ENCODE measurements around the gene CRCP. TPM values are rescaled to one million over a fixed set of nuclear protein-coding genes. Genes with fewer than 3 reads are reported as not detected.

CRCP gene
- total and polyA plus RNA-seq, 10 of the 15 experiments (the other 5 are each of a cell fraction or from before 2014, with no cell fraction given), result 12.4 to 33.8 (median 29.1) TPM

DNA sequence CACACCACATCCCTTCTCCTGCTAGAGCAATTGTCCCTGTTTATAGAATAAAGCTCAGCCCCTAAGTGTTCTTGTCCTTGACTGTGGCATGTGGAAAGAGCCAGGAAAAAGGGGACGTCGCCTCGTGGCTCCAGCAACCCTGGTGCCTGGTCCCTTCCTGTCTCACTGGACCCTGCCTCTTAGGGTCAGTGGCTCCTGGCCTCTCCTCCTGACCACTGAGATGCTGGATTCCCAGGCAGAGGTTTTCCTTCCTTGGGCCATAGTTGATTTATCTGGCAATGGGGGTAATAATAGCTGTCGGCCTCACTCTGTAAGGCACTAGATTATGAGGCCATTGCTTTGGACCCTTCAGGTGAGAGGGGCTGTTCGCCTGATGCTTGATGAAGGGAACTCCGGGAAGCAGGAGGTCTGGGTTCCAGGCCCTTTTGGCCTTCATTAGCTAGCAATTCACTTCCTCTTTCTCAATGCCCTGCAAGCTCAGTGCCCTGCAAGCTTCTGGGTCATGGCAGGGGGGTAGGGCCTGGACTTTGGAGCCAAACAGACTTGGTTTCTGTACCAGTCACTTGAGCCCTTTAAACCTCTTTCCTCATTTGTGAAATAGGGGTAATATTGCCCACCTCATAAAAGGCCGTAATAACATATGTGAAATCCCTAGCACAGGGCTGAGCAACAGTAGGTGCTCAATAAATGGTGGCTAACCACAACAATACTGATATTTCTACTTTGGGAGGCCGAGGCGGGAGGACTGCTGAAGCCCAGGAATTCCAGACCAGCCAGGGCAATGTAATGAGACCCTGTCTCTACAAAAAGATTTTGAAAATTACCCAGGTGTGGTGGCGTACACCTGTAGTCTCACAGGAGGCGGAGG lies 38.0 kb upstream of the CRCP start:
- CTCF ChIA-PET, result no interaction called here
- Histone ChIP-seq H2AFZ (ENCODE audit: control insufficient read depth, low read depth, low read length) (peak overlapping the region; percentile 95), H3K9ac (ENCODE audit: control insufficient read depth, insufficient read depth, low read length) (peak overlapping the region; percentile 84), H3K4me2 (ENCODE audit: control insufficient read depth, insufficient read depth) (peak overlapping the region; percentile 99), H3K27me3 (replicated peaks in 1 of 2; ENCODE audit: control insufficient read depth in 2 of 2, insufficient read depth in 2 of 2, low read length in 1 of 2) (no peaks in the 10 kb centered on the region), H3K27ac (ENCODE audit: control insufficient read depth, insufficient read depth) (peak overlapping the region; percentile 69; the same call in 1 of the 2 replicates), H3K79me2 (ENCODE audit: control insufficient read depth, insufficient read depth, low read length) (peaks cover 11% of the 10 kb centered on the region), H4K20me1 (ENCODE audit: control insufficient read depth, insufficient read depth) (no peaks in the 10 kb centered on the region), H3K9me3 (replicated peaks; ENCODE audit: control insufficient read depth, insufficient read depth, low read length) (no peaks in the 10 kb centered on the region), H3K4me1 (ENCODE audit: control insufficient read depth, insufficient read depth, low read length) (peaks cover 11% of the 10 kb centered on the region), H3K4me3 (peak overlapping the region; percentile 84), H3K36me3 (ENCODE audit: control insufficient read depth in 2 of 2, insufficient read depth in 2 of 2, low read length in 1 of 2) (no peaks in the 10 kb centered on the region)
- POLR2A ChIA-PET, result interaction anchor here (0.5 kb wide), 1 partner anchor 44 kb away, joined by 3 read pairs; no protein-coding TSS in a partner anchor
- TF ChIP-seq SPI1 (IDR thresholded peaks at IDR 0.05; ENCODE audit: borderline replicate concordance, insufficient read depth, low read depth, low read length), result peak; percentile 93
- no peak for TF ChIP-seq HDAC2 (IDR thresholded peaks at IDR 0.05)
- SMC1A ChIA-PET (ENCODE audit: uncharacterized antibody, unreplicated experiment), result interaction anchor here (0.6 to 1.0 kb wide), 3 partner anchors 31 to 665 kb away, joined by 3 to 4 read pairs (median 4); no protein-coding TSS in a partner anchor
- intact Hi-C loops (cut with micrococcal nuclease; ENCODE audit: unreplicated experiment), result loop anchor here (5.0 kb wide), 1 partner anchor 94 kb away; the partner anchor contains the start of gene GUSB
- BruUV-seq (replicated peaks), result no TSS peak
- in situ Hi-C loops (cut with MboI), result no loop called here
- ATAC-seq (peak; percentile 13), DNase-seq (ENCODE audit: low read depth, low spot score) (no peak), FAIRE-seq (no peak)
- RAD21 ChIA-PET (ENCODE audit: unreplicated experiment), result interaction anchor here (0.6 kb wide), 1 partner anchor 20 kb away, joined by 3 read pairs; no protein-coding TSS in a partner anchor
- WGBS (ENCODE audit: insufficient coverage, insufficient replicate concordance, low lambda C conversion rate, missing lambda C conversion rate), result 70% methylated on average over 11 of the region's 11 CpGs

DNA sequence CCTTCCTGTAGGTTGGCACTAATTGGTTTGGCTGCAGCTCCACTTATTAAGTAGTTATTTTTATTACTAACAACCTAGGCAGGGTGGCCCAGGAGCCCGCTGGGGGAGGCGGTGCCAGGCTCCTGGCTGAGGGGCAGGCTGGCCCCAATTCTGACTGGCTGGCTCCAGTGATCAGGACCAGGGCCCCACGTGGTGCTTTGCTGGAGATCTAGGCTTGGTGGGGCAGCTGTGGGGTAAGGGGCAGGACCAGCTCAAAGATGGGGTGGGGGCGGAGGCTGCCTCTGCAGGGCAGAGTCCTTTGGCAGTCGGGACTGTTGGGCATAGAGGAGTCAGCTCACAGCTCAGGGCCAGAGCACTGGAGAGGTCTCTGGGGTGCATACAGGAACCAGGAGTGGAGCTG lies 36.6 kb upstream of the CRCP start:
- DNase-seq (ENCODE audit: low read depth, low spot score) (no peak), ATAC-seq (no peak), FAIRE-seq (no peak)
- H3K36me3 ChIP-seq (ENCODE audit: control insufficient read depth in 2 of 2, insufficient read depth in 2 of 2, low read length in 1 of 2), result peaks cover 0 to 4% of the 10 kb centered on the region in 2 experiments; a peak in 2 of 4 replicates
- H3K79me2 ChIP-seq (ENCODE audit: control insufficient read depth, insufficient read depth, low read length), result peaks cover 11% of the 10 kb centered on the region
- no peaks in the 10 kb centered on the region for H3K27me3 ChIP-seq (replicated peaks in 1 of 2; ENCODE audit: control insufficient read depth in 2 of 2, insufficient read depth in 2 of 2, low read length in 1 of 2)
- no peak overlapping the region for H3K4me2 ChIP-seq (ENCODE audit: control insufficient read depth, insufficient read depth)
- SMC1A ChIA-PET (ENCODE audit: uncharacterized antibody, unreplicated experiment), result no interaction called here
- H3K9me3 ChIP-seq (replicated peaks; ENCODE audit: control insufficient read depth, insufficient read depth, low read length), result no peaks in the 10 kb centered on the region
- peaks cover 11% of the 10 kb centered on the region for H3K4me1 ChIP-seq (ENCODE audit: control insufficient read depth, insufficient read depth, low read length)
- no peaks in the 10 kb centered on the region for H4K20me1 ChIP-seq (ENCODE audit: control insufficient read depth, insufficient read depth)
- intact Hi-C loops (cut with micrococcal nuclease; ENCODE audit: unreplicated experiment), result loop anchor here (5.0 kb wide), 1 partner anchor 96 kb away; the partner anchor contains the start of gene GUSB
- RAD21 ChIA-PET (ENCODE audit: unreplicated experiment), result no interaction called here
- H3K9ac ChIP-seq (ENCODE audit: control insufficient read depth, insufficient read depth, low read length), result no peak overlapping the region
- in situ Hi-C loops (cut with MboI), result no loop called here
- H3K27ac ChIP-seq (ENCODE audit: control insufficient read depth, insufficient read depth), result no peak overlapping the region
- WGBS (ENCODE audit: insufficient coverage, insufficient replicate concordance, low lambda C conversion rate, missing lambda C conversion rate), result 95% methylated on average over 5 of the region's 5 CpGs
- CTCF ChIA-PET, result interaction anchor here (0.7 kb wide), 1 partner anchor 1412 kb away, joined by 3 read pairs; no protein-coding TSS in a partner anchor
- H2AFZ ChIP-seq (ENCODE audit: control insufficient read depth, low read depth, low read length), result no peak overlapping the region
- no TSS peak for BruUV-seq (replicated peaks)
- POLR2A ChIA-PET, result interaction anchor here (0.5 kb wide), 1 partner anchor 31 kb away, joined by 4 read pairs; no protein-coding TSS in a partner anchor
- no peak overlapping the region for H3K4me3 ChIP-seq
- TF ChIP-seq, protein P1, sequence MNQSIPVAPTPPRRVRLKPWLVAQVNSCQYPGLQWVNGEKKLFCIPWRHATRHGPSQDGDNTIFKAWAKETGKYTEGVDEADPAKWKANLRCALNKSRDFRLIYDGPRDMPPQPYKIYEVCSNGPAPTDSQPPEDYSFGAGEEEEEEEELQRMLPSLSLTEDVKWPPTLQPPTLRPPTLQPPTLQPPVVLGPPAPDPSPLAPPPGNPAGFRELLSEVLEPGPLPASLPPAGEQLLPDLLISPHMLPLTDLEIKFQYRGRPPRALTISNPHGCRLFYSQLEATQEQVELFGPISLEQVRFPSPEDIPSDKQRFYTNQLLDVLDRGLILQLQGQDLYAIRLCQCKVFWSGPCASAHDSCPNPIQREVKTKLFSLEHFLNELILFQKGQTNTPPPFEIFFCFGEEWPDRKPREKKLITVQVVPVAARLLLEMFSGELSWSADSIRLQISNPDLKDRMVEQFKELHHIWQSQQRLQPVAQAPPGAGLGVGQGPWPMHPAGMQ (IDR thresholded peaks at IDR 0.05; ENCODE audit: borderline replicate concordance), result no peak
- TF ChIP-seq ZNF217 (IDR thresholded peaks at IDR 0.05), result no peak
- no peak for TF ChIP-seq MTA3 (IDR thresholded peaks at IDR 0.05; ENCODE audit: borderline replicate concordance, low read length)
- TF ChIP-seq RAD51 (IDR thresholded peaks at IDR 0.05), result no peak
- no peak for TF ChIP-seq BHLHE40 (IDR thresholded peaks at IDR 0.05; ENCODE audit: borderline replicate concordance in 1 of 2, low read depth in 2 of 2, low read length in 1 of 2)
- TF ChIP-seq FOXM1 (IDR thresholded peaks at IDR 0.05; ENCODE audit: low read depth, low read length), result no peak
- TF ChIP-seq, protein P2, sequence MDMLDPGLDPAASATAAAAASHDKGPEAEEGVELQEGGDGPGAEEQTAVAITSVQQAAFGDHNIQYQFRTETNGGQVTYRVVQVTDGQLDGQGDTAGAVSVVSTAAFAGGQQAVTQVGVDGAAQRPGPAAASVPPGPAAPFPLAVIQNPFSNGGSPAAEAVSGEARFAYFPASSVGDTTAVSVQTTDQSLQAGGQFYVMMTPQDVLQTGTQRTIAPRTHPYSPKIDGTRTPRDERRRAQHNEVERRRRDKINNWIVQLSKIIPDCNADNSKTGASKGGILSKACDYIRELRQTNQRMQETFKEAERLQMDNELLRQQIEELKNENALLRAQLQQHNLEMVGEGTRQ (IDR thresholded peaks at IDR 0.05; ENCODE audit: borderline replicate concordance, low read depth, low read length), result no peak
- no peak for TF ChIP-seq SMC3 (IDR thresholded peaks at IDR 0.05; ENCODE audit: borderline replicate concordance, low read length)
